ENCODE measurements around the gene TMEM41B.
A peak's percentile ranks its signal among the peaks of the same experiment; 100 is the strongest.
"Not testable (repeated sequence)": the region's sequence is repeated elsewhere in the genome, so short reads cannot be mapped to it uniquely, and the experiment has no call there.

The TMEM41B gene

DNA sequence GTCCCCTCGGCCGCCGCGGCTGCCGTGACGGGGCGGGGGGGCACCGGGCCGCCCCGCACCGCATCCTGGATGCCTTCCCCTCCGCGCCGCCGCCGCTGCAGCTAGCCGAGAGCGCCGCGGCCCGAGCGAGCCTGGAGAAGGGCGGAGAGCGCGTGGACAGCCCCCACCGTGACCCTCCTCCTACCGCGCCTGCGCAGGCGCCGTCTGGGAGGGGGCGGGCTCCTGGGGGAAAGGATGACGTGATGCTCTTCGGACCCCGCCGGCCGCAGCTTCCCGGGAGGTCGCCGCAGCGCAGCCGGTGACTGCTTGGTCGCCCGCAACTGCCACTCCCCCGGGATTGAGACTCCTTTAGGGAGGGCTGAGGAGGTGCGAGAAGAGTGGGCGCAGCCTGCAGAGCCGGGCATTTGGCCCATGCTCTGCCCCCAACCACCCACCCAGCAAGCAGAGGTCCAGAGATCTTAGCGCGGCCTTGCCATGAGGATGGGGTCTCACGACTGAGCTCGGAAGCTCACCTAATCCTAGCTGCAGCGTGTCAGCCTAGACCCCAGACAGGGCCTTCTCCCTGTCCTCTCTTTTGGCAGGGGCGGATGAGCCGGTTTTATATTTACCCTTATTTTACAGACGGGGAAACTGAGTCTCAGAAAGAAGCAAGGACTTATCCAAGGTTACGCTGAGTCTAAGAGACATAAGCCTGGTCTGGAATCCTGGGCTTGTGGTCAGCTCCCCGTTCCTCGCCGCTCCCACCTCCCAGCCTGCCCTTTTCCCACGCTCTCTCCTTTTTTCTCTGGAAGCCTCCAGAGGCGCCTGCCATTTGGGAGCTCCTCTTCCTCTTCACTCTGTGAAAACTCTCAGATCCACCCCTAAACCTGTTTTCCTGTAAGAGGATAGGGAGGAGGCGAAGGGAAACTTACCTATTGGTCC, 48.9 kb downstream of the TMEM41B start, which contains the start of gene DENND5A:
DENND5A (minus strand) TSS at position 140 of the 921 bp plus-strand sequence. CDS start 281 bp downstream, outside the sequence.
- no peaks in the 10 kb centered on the region for H3K9me2 ChIP-seq (replicated peaks; ENCODE audit: insufficient read depth, low read length)
- no peak for TF ChIP-seq EZH2phosphoT487 (conservative IDR thresholded peaks at IDR 0.05; ENCODE audit: low read length)
- TF ChIP-seq, protein P1, sequence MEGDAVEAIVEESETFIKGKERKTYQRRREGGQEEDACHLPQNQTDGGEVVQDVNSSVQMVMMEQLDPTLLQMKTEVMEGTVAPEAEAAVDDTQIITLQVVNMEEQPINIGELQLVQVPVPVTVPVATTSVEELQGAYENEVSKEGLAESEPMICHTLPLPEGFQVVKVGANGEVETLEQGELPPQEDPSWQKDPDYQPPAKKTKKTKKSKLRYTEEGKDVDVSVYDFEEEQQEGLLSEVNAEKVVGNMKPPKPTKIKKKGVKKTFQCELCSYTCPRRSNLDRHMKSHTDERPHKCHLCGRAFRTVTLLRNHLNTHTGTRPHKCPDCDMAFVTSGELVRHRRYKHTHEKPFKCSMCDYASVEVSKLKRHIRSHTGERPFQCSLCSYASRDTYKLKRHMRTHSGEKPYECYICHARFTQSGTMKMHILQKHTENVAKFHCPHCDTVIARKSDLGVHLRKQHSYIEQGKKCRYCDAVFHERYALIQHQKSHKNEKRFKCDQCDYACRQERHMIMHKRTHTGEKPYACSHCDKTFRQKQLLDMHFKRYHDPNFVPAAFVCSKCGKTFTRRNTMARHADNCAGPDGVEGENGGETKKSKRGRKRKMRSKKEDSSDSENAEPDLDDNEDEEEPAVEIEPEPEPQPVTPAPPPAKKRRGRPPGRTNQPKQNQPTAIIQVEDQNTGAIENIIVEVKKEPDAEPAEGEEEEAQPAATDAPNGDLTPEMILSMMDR (IDR thresholded peaks at IDR 0.05; ENCODE audit: insufficient read depth, low read length, poor library complexity, severe bottlenecking) = no peak

DNA sequence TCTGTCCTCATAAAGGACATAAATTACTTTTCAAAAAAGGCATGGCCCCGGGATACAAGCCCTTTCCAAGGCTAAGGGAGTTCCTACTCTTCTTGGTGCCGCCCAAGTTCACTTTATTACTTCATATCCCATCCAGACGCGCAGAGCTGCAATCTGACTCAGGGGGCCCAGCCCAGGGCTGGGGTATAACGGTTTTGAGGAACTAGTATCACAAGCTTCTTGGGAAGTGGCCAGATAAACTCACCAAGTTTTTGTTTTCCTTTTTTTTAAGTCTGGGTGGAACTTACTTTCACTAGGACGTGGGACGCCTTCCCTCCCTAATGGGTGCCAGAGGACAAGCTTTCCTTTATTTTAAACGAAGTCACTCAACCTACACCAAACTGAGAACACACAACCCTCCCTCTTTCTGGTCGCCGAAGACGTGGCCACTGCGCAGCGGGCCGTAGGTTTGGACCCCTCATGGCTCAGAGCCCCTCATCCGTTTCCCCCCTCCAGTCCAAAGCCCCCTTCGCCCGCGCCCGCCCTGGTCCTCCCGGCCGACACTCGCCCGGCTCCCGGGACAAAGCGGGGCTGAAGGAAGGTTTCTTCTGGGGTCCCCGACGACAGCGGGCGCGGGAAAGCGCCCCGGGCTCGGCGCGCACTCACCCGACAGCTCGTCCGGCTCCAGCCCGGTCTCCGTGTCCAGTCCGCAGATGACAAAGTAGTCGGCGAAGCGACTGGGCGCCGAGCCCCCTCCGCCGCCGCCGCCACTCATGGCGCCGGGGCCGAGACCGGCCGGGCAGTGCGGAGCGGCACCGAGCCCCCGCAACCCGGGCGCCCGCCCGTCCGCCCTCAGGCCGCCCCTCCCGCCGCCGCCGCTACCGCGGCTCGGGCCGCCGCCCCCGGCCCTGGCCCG, 49.8 kb downstream of the TMEM41B start:
- Histone ChIP-seq H3K9ac (ENCODE audit: low read length) (peak overlapping the region; percentile 63), H4K20me1 (ENCODE audit: low read depth, low read length) (no peaks in the 10 kb centered on the region), H3K27me3 (ENCODE audit: low read length) (no peaks in the 10 kb centered on the region), H3K4me2 (ENCODE audit: low read depth, low read length, poor library complexity, severe bottlenecking) (peak overlapping the region; percentile 77), H3K4me3 (ENCODE audit: insufficient read depth, low read length, poor library complexity, severe bottlenecking) (peak overlapping the region; percentile 69), H3K36me3 (ENCODE audit: low read length) (no peaks in the 10 kb centered on the region), H3K27ac (ENCODE audit: low read depth, low read length) (no peak overlapping the region), H2AFZ (ENCODE audit: low read depth, low read length, severe bottlenecking) (peak overlapping the region; percentile 75), H3K9me3 (ENCODE audit: insufficient read depth, low read length) (no peaks in the 10 kb centered on the region), H3F3A (ENCODE audit: insufficient read depth) (0 out of 2 replicates have a peak, but pooled peaks cover 8% of the 10 kb centered on the region), H3K9me2 (replicated peaks; ENCODE audit: insufficient read depth, low read length) (no peaks in the 10 kb centered on the region), H3K79me2 (ENCODE audit: insufficient read depth, low read length) (no peaks in the 10 kb centered on the region)
- TF ChIP-seq, protein P1 (IDR thresholded peaks at IDR 0.05; ENCODE audit: insufficient read depth, low read length, poor library complexity, severe bottlenecking) = no peak
- peak; percentile 93; the same call in 1 of the 2 replicates for TF ChIP-seq EZH2phosphoT487 (conservative IDR thresholded peaks at IDR 0.05; ENCODE audit: low read length)

More for the DNA sequence above, 48.9 kb downstream of the TMEM41B start, which contains the start of gene DENND5A:
- peak within 1 kb of the TSS; percentile 69 for H3K4me3 ChIP-seq (ENCODE audit: insufficient read depth, low read length, poor library complexity, severe bottlenecking)
- H3K36me3 ChIP-seq (ENCODE audit: low read length) = no peaks in the 10 kb centered on the region
- peak within 1 kb of the TSS; percentile 75 for H2AFZ ChIP-seq (ENCODE audit: low read depth, low read length, severe bottlenecking)
- H3K79me2 ChIP-seq (ENCODE audit: insufficient read depth, low read length) = no peaks in the 10 kb centered on the region
- H3K27ac ChIP-seq (ENCODE audit: low read depth, low read length) = no peak within 1 kb of the TSS
- H3F3A ChIP-seq (ENCODE audit: insufficient read depth) = 0 out of 2 replicates have a peak, but pooled peaks cover 8% of the 10 kb centered on the region
- H3K4me2 ChIP-seq (ENCODE audit: low read depth, low read length, poor library complexity, severe bottlenecking) = peak within 1 kb of the TSS; percentile 77
- H3K9me3 ChIP-seq (ENCODE audit: insufficient read depth, low read length) = no peaks in the 10 kb centered on the region
- H3K9ac ChIP-seq (ENCODE audit: low read length) = peak within 1 kb of the TSS; percentile 63
- no peaks in the 10 kb centered on the region for H3K27me3 ChIP-seq (ENCODE audit: low read length)
- H4K20me1 ChIP-seq (ENCODE audit: low read depth, low read length) = no peaks in the 10 kb centered on the region

DNA sequence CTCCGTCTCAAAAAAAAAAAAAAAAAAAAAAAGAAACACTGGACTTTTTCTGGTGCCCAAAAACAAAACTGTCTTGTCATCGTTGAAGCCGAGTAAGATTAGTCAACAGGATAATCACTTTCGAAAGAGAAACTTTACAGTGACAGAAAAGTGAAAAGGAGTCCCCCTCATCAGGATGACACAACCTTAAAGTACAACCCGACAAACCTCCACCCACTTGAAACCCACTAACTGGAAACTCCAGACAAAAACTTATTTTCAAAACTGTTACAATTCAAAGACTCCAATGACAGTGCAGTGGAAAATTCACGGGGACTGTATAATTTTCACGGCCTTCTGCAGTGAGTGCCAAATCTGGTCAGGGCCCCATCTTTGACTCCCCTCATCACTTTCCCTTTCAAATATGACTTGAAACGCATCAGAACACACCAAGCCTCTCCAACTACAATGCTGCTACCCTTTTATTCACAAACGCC, 50.5 kb downstream of the TMEM41B start:
- H4K20me1 ChIP-seq (ENCODE audit: low read depth, low read length) = no peaks in the 10 kb centered on the region

DNA sequence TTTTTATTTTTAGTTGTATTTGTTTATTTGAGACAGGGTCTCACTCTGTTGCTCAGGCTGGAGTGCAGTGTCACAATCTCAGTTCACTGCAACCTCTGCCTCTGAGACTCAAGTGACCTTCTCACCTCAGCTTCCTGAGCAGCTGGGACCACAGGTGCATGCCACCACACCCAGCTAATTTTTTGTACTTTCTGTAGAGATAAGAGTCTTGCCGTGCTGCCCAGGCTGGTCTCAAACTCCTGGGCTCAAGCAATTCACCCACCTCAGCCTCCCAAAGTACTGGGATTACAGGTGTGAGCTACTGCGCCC, 53.6 kb downstream of the TMEM41B start:
- H3K9me3 ChIP-seq (ENCODE audit: insufficient read depth, low read length); H3K27me3 ChIP-seq (ENCODE audit: low read length); H3K4me3 ChIP-seq (ENCODE audit: insufficient read depth, low read length, poor library complexity, severe bottlenecking); H3K9ac ChIP-seq (ENCODE audit: low read length); H3K27ac ChIP-seq (ENCODE audit: low read depth, low read length); H4K20me1 ChIP-seq (ENCODE audit: low read depth, low read length); H3K36me3 ChIP-seq (ENCODE audit: low read length); H2AFZ ChIP-seq (ENCODE audit: low read depth, low read length, severe bottlenecking); H3F3A ChIP-seq (ENCODE audit: insufficient read depth); H3K4me2 ChIP-seq (ENCODE audit: low read depth, low read length, poor library complexity, severe bottlenecking); H3K79me2 ChIP-seq (ENCODE audit: insufficient read depth, low read length); H3K9me2 ChIP-seq (replicated peaks; ENCODE audit: insufficient read depth, low read length): not testable (repeated sequence)

More for the DNA sequence above, 50.5 kb downstream of the TMEM41B start:
- peak overlapping the region; percentile 75 for H2AFZ ChIP-seq (ENCODE audit: low read depth, low read length, severe bottlenecking)
- H3K9me2 ChIP-seq (replicated peaks; ENCODE audit: insufficient read depth, low read length) = no peaks in the 10 kb centered on the region
- H3K4me3 ChIP-seq (ENCODE audit: insufficient read depth, low read length, poor library complexity, severe bottlenecking) = peak overlapping the region; percentile 69
- H3K9ac ChIP-seq (ENCODE audit: low read length) = peak overlapping the region; percentile 63
- H3K36me3 ChIP-seq (ENCODE audit: low read length) = no peaks in the 10 kb centered on the region
- H3K9me3 ChIP-seq (ENCODE audit: insufficient read depth, low read length) = no peaks in the 10 kb centered on the region
- H3K4me2 ChIP-seq (ENCODE audit: low read depth, low read length, poor library complexity, severe bottlenecking) = peak overlapping the region; percentile 77
- H3K27me3 ChIP-seq (ENCODE audit: low read length) = no peaks in the 10 kb centered on the region
- H3K27ac ChIP-seq (ENCODE audit: low read depth, low read length) = no peak overlapping the region
- no peak for TF ChIP-seq EZH2phosphoT487 (conservative IDR thresholded peaks at IDR 0.05; ENCODE audit: low read length)
- TF ChIP-seq, protein P1 (IDR thresholded peaks at IDR 0.05; ENCODE audit: insufficient read depth, low read length, poor library complexity, severe bottlenecking) = no peak
- H3F3A ChIP-seq (ENCODE audit: insufficient read depth) = 0 out of 2 replicates have a peak, but pooled peaks cover 8% of the 10 kb centered on the region
- no peaks in the 10 kb centered on the region for H3K79me2 ChIP-seq (ENCODE audit: insufficient read depth, low read length)
